ENCODE data around the gene ATP5F1A.

GRCh38 chr18:46096651-46097300, 1.3 kb downstream of the ATP5F1A start:
- TF ChIP-seq CTCF (IDR thresholded peaks at IDR 0.05) (no peak), POLR2A (IDR thresholded peaks at IDR 0.05) (no peak)

Measured in lower leg skin (tissue), 3 donors.